Liver (tissue), 9 donors: ENCODE data around the gene CTSV. TPM values are rescaled to one million over a fixed set of nuclear protein-coding genes. Genes with fewer than 3 reads are reported as not detected.
"Not testable (repeated sequence)": the region's sequence is repeated elsewhere in the genome, so short reads cannot be mapped to it uniquely, and the experiment has no call there.

Experiments used
- DNase-seq: peaks from one replicate; pipeline ENCODE4 v3.0.0-alpha.2; 2017; ENCODE audit warnings: low spot score
- H3K27ac ChIP-seq, 2 donors: one replicate each; pipeline ENCODE4 v1.7.0; 2013; ENCODE audit warnings: inconsistent platforms in 2 of 2, low read length in 2 of 2, control low read depth in 1 of 2, low read depth in 1 of 2, mild to moderate bottlenecking in 1 of 2
- H3K27me3 ChIP-seq, 4 donors: one replicate each; pipeline versions ENCODE4 v1.6.1 to v1.7.0; 2013; ENCODE audit warnings: low read length in 3 of 4, inconsistent platforms in 1 of 4, mild to moderate bottlenecking in 1 of 4, moderate library complexity in 1 of 4; ENCODE audit not compliant: control insufficient read depth in 4 of 4, insufficient read depth in 4 of 4
- H3K36me3 ChIP-seq, 4 donors: one replicate each; pipeline versions ENCODE4 v1.6.1 to v1.7.0; 2013; ENCODE audit warnings: low read length in 3 of 4, mild to moderate bottlenecking in 3 of 4, low read depth in 1 of 4, moderate library complexity in 1 of 4; ENCODE audit not compliant: control insufficient read depth in 4 of 4, insufficient read depth in 3 of 4
- H3K4me1 ChIP-seq, 4 donors: one replicate each; pipeline versions ENCODE4 v1.6.1 to v1.7.0; 2013; ENCODE audit warnings: low read length in 3 of 4, mild to moderate bottlenecking in 3 of 4, moderate library complexity in 1 of 4; ENCODE audit not compliant: control insufficient read depth in 4 of 4, insufficient read depth in 4 of 4
- H3K4me3 ChIP-seq, 3 donors: one replicate each; pipeline versions ENCODE4 v1.6.1 to v1.7.0; 2013; ENCODE audit warnings: low read length in 3 of 3, control low read depth in 1 of 3, low read depth in 1 of 3, mild to moderate bottlenecking in 1 of 3
- H3K9ac ChIP-seq, 2 donors: one replicate each; pipeline ENCODE4 v1.7.0; 2013; ENCODE audit warnings: low read length in 2 of 2, mild to moderate bottlenecking in 2 of 2, moderate library complexity in 2 of 2, control low read depth in 1 of 2, low read depth in 1 of 2
- H3K9me3 ChIP-seq, 4 donors: one replicate each; pipeline versions ENCODE4 v1.6.1 to v1.7.0; 2013; ENCODE audit warnings: low read length in 3 of 4; ENCODE audit not compliant: control insufficient read depth in 4 of 4
- EGR1 ChIP-seq, 2 donors: IDR thresholded peaks; 2 replicates each; pipeline ENCODE4 v1.6.1; 2016 to 2018; ENCODE audit warnings: antibody characterized with exemption in 2 of 2, low read depth in 2 of 2
- FOXA2 ChIP-seq: IDR thresholded peaks from 2 replicates; pipeline ENCODE4 v1.6.1; 2016; ENCODE audit warnings: antibody characterized with exemption
- GABPA ChIP-seq, 2 donors: IDR thresholded peaks in 1 of 2; conservative IDR thresholded peaks in 1 of 2; 2 replicates each; pipeline ENCODE4 v1.6.1; 2016; ENCODE audit warnings: antibody characterized with exemption in 2 of 2, mild to moderate bottlenecking in 1 of 2, moderate library complexity in 1 of 2
- MAX ChIP-seq: IDR thresholded peaks from 2 replicates; pipeline ENCODE4 v1.6.1; 2016; ENCODE audit warnings: antibody characterized with exemption
- NR2F2 ChIP-seq: IDR thresholded peaks from 2 replicates; pipeline ENCODE4 v1.6.1; 2016; ENCODE audit warnings: antibody characterized with exemption
- RAD21 ChIP-seq, 2 donors: IDR thresholded peaks; 2 replicates each; pipeline ENCODE4 v1.6.1; 2016; ENCODE audit warnings: antibody characterized with exemption in 2 of 2, mild to moderate bottlenecking in 2 of 2
- RXRA ChIP-seq, 2 donors: IDR thresholded peaks; 2 replicates each; pipeline ENCODE4 v1.6.1; 2017 to 2018; ENCODE audit warnings: antibody characterized with exemption in 2 of 2, mild to moderate bottlenecking in 1 of 2
- SP1 ChIP-seq: IDR thresholded peaks from 2 replicates; pipeline ENCODE4 v1.6.1; 2018; ENCODE audit warnings: antibody characterized with exemption, mild to moderate bottlenecking
- TAF1 ChIP-seq: conservative IDR thresholded peaks from 2 replicates; pipeline ENCODE4 v1.6.1; 2016; ENCODE audit warnings: antibody characterized with exemption, mild to moderate bottlenecking
- ZBTB33 ChIP-seq: IDR thresholded peaks from 2 replicates; pipeline ENCODE4 v1.6.1; 2016; ENCODE audit warnings: antibody characterized with exemption
- WGBS: extraction: QIAGEN DNeasy Blood & Tissue Kit; methylation state at CpG from one replicate; pipeline ENCODE4 v1.1.7; 2013; 5-methylcytosine and 5-hydroxymethylcytosine counted together
- polyA plus RNA-seq, 2 donors: library from polyadenylated mRNA; stranded (reverse) in 1 of 2; unstranded in 1 of 2; fragments of 200-250 nt in 1 of 2; fragments of >200 nt in 1 of 2; fragmentation: Nextera tagmentation in 1 of 2; extraction: Ambion mirVana in 1 of 2; gene quantifications; one replicate each; pipeline versions ENCODE4 v1.2.1 to v1.2.3, GENCODE V29; 2013 to 2015
- total RNA-seq, 2 donors: library from RNA; depleted of rRNA; stranded (reverse); fragments of >200 nt; gene quantifications; one replicate each; pipeline ENCODE4 v1.2.3, GENCODE V29; 2014
- TF ChIP-seq, protein P1 (sequence below): IDR thresholded peaks from 2 replicates; pipeline ENCODE4 v1.6.1; 2016; ENCODE audit warnings: antibody characterized with exemption, mild to moderate bottlenecking
- TF ChIP-seq, protein P2 (sequence below): IDR thresholded peaks from 2 replicates; pipeline ENCODE4 v1.6.1; 2016; ENCODE audit warnings: antibody characterized with exemption
- TF ChIP-seq, protein P3 (sequence below): fragments of 150-350 bp; IDR thresholded peaks from 2 replicates; pipeline ENCODE4 v1.5.1; 2017; ENCODE audit warnings: improper control_type of control experiment, low read depth, low read length; ENCODE audit not compliant: missing input control
- donor health status: healthy.
- donor health status: healthy.
- donor health status: healthy.
- donor health status: healthy.
- donor health status: healthy.

CTSV gene
- total and polyA plus RNA-seq, 4 donors: 0.17 to 0.65 (median 0.30) TPM

- peaks cover 0 to 4% (median 0%) of the 10 kb centered on the region in 4 donors for H3K27me3 ChIP-seq
- TF ChIP-seq EGR1 (IDR thresholded peaks at IDR 0.05; ENCODE audit: low read depth in 2 of 2) (no peak), SP1 (no peak), GABPA (IDR thresholded peaks at IDR 0.05 in 1 of 2, conservative IDR thresholded peaks at IDR 0.05 in 1 of 2) (no peak), NR2F2 (no peak), TAF1 (no peak), RXRA (IDR thresholded peaks at IDR 0.05) (no peak), RAD21 (IDR thresholded peaks at IDR 0.05) (no peak), FOXA2 (no peak), ZBTB33 (no peak), MAX (no peak)
- TF ChIP-seq, protein P1, sequence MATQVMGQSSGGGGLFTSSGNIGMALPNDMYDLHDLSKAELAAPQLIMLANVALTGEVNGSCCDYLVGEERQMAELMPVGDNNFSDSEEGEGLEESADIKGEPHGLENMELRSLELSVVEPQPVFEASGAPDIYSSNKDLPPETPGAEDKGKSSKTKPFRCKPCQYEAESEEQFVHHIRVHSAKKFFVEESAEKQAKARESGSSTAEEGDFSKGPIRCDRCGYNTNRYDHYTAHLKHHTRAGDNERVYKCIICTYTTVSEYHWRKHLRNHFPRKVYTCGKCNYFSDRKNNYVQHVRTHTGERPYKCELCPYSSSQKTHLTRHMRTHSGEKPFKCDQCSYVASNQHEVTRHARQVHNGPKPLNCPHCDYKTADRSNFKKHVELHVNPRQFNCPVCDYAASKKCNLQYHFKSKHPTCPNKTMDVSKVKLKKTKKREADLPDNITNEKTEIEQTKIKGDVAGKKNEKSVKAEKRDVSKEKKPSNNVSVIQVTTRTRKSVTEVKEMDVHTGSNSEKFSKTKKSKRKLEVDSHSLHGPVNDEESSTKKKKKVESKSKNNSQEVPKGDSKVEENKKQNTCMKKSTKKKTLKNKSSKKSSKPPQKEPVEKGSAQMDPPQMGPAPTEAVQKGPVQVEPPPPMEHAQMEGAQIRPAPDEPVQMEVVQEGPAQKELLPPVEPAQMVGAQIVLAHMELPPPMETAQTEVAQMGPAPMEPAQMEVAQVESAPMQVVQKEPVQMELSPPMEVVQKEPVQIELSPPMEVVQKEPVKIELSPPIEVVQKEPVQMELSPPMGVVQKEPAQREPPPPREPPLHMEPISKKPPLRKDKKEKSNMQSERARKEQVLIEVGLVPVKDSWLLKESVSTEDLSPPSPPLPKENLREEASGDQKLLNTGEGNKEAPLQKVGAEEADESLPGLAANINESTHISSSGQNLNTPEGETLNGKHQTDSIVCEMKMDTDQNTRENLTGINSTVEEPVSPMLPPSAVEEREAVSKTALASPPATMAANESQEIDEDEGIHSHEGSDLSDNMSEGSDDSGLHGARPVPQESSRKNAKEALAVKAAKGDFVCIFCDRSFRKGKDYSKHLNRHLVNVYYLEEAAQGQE: no peak
- TF ChIP-seq, protein P2, sequence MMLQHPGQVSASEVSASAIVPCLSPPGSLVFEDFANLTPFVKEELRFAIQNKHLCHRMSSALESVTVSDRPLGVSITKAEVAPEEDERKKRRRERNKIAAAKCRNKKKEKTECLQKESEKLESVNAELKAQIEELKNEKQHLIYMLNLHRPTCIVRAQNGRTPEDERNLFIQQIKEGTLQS: no peak
- TF ChIP-seq, protein P3, sequence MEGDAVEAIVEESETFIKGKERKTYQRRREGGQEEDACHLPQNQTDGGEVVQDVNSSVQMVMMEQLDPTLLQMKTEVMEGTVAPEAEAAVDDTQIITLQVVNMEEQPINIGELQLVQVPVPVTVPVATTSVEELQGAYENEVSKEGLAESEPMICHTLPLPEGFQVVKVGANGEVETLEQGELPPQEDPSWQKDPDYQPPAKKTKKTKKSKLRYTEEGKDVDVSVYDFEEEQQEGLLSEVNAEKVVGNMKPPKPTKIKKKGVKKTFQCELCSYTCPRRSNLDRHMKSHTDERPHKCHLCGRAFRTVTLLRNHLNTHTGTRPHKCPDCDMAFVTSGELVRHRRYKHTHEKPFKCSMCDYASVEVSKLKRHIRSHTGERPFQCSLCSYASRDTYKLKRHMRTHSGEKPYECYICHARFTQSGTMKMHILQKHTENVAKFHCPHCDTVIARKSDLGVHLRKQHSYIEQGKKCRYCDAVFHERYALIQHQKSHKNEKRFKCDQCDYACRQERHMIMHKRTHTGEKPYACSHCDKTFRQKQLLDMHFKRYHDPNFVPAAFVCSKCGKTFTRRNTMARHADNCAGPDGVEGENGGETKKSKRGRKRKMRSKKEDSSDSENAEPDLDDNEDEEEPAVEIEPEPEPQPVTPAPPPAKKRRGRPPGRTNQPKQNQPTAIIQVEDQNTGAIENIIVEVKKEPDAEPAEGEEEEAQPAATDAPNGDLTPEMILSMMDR: no peak
- H3K9me3 ChIP-seq: no peaks in the 10 kb centered on the region
These were observed 38.7 kb upstream of the CTSV start for GRCh38 chr9:97077452-97078295.

DNA sequence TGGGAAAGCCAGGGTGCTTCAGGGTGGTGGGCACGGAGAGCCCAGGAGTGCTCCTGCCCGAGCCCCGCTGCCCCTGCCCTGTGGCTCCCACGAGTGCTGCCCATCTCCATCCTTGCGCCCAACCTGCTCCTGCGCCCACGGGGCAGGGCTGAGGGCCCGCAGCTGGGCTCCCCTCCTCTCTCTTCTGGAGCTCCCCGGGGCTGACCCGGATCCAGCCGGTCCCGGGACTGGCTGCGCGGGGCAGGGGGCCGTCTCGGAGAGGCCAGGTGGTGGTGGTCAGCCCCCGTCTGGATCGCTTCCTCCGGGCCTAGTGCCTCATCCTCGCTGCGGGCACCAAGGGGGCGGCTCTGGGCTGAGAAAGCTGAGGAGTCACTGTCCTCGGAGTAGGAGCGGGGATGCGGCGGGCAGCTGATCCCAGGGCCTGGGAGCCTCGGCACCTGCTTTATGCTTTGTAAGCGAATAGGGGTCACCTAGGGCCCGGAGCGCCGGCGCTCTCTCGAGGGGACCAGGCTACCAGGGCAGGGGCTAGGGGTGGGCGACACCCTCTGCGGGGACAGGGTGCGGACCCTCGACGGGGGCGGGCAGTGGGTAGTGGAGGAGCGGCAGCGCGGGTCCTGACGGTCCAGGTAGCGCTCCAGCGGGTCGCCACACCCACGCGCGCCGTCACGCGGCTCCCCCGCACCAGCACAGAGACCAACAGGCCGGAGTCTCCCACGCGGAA is 37.9 kb upstream of the CTSV start:
- WGBS: 26% methylated on average over 56 of the region's 56 CpGs
- not testable (repeated sequence) for H3K36me3 ChIP-seq, H3K9me3 ChIP-seq, H3K27me3 ChIP-seq, DNase-seq, H3K9ac ChIP-seq, H3K4me3 ChIP-seq, H3K4me1 ChIP-seq, H3K27ac ChIP-seq

More at GRCh38 chr9:97077452-97078295, 38.7 kb upstream of the CTSV start:
- 72% methylated on average over 37 of the region's 37 CpGs for WGBS
- no peak overlapping the region for H3K4me3 ChIP-seq
- no peak overlapping the region for H3K27ac ChIP-seq
- H3K9ac ChIP-seq: no peak overlapping the region
- no peak for DNase-seq
- H3K36me3 ChIP-seq: no peaks in the 10 kb centered on the region
- H3K4me1 ChIP-seq: no peaks in the 10 kb centered on the region
